ENCODE results near the gene APPBP2.
"Not testable (repeated sequence)": the region's sequence is repeated elsewhere in the genome, so short reads cannot be mapped to it uniquely, and the experiment has no call there.

Gene APPBP2, protein sequence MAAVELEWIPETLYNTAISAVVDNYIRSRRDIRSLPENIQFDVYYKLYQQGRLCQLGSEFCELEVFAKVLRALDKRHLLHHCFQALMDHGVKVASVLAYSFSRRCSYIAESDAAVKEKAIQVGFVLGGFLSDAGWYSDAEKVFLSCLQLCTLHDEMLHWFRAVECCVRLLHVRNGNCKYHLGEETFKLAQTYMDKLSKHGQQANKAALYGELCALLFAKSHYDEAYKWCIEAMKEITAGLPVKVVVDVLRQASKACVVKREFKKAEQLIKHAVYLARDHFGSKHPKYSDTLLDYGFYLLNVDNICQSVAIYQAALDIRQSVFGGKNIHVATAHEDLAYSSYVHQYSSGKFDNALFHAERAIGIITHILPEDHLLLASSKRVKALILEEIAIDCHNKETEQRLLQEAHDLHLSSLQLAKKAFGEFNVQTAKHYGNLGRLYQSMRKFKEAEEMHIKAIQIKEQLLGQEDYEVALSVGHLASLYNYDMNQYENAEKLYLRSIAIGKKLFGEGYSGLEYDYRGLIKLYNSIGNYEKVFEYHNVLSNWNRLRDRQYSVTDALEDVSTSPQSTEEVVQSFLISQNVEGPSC

GRCh38 chr17:60525685-60526514, at the start of gene APPBP2:
TSS of gene APPBP2 (minus strand) at chr17:60526242. CDS start at chr17:60525931, 311 bp downstream.
- peak; percentile 67 for DNase-seq

DNA sequence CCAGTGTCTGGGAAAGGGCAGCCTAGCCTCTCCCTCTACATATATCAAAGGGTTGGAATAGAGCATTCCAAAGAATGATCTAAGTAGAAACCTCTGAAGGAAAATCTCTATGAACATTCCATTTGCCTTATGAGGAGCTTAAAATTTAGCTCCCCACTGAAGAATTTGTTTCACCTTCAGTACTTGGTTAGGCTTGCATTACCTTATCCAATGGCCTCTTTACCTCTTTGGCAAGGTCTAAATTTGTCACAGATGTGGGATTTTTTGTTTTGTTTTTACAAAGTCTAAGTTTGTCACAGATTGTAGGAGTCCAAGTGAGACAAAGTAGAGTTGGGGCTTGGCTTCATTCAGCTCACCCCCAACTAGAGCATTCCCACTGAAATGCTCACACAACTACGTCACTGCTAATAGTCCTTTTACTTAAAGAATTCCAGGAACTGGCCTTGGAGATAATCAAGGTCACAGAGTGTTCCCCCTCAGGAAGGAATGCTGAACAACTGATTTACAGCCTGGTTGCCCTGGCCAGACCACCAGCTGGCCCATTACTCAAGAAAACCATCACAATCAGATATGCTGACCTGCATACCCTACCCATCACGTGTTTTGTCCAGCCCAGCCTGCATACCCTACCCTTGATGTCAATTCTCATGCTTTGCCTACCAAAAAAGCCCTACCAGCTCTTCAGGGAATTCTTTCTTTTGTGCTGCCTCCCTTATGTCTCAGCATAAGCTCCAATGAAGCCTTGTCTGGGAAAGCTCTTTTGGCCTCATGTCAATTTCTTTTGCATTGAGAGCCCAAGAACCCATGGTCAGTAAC, 47.4 kb upstream of the APPBP2 start:
- no peak for DNase-seq

- no peak for DNase-seq
Observed at GRCh38 chr17:60565233-60565632, 39.2 kb upstream of the APPBP2 start.

DNA sequence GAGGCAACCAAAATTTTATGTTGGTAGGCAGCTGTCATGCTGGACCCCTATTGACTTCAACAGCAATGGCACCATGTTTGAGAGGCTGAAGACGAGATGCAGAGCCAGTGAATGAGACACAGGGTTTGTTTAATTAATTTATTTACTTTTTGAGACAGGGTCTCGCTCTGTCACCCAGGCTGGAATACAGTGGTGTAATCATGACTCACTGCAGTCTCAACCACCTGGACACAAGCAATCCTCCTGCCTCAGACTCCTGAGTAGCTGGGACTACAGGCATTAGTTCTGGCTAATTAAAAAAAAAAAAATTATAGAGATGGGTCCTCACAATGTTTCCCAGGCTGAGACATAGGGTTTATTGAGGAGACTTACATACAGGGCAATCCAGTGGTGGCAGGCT, 37.7 kb upstream of the APPBP2 start:
- no peak for DNase-seq

DNA sequence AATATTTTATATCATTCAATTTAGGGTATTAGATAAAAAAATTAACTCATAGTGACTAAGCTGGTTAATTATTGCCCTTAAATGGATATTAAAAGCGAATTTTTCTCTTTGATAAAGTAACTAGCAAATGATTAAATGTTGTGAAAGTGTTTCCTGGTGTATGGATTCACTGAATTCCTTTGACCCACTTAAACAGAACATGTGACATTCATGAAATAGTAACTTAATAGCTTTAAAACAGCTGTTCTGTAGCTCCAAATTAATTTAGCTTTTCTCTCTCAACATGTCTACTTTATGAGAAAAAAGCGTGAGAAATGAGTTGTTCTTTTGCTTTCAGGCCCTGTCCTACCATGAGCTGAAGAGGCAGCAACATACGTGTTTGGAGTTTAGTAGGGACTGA, 36.4 kb upstream of the APPBP2 start:
- no peak for DNase-seq

- no peak for DNase-seq
Observed at GRCh38 chr17:60560860-60561257, 34.8 kb upstream of the APPBP2 start.

DNA sequence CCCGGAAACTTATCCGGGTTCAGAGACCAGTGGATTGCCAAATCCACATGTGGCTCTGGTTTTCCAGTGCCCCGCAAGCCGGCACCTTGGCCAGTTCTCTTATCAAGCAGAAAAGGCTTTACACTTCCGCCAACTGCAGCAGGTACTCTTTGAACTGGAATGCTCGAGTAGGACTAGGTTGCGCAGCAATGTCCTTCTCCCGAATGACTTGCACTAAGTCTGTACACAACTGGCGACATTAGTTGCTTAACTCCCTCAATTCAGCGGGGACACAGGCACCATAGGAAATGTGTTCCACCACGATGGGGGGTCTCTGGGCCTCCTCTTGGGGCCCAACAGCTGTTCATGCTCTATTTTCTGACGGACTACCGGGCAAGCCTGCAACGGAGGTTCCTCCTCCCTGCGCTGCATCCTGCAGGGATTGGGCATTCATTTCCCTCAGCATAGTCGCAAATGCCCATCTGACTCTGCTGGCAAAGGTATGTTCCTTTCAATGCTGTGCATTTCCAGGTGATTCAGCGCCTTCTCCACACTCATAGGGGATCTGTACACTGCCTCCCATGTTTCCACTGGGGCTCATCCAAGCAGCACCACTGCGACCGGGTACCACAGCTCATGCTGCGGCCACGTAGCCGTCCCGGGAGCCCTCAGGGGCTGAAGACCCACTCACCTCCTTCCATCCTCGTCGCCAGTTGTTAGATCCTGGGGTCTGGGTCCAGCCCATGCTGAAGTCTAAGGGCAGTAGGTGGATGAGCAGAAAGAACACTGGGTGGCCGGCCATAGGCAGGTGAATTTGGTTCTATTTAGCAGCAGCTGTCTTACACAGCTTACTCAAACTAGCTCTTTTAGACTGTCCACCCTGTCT, 34.2 kb upstream of the APPBP2 start:
- no peak for DNase-seq

- no peak for DNase-seq
Observed at GRCh38 chr17:60559659-60559994, 33.6 kb upstream of the APPBP2 start.

- no peak for DNase-seq
Observed at GRCh38 chr17:60557805-60558204, 31.8 kb upstream of the APPBP2 start.

DNA sequence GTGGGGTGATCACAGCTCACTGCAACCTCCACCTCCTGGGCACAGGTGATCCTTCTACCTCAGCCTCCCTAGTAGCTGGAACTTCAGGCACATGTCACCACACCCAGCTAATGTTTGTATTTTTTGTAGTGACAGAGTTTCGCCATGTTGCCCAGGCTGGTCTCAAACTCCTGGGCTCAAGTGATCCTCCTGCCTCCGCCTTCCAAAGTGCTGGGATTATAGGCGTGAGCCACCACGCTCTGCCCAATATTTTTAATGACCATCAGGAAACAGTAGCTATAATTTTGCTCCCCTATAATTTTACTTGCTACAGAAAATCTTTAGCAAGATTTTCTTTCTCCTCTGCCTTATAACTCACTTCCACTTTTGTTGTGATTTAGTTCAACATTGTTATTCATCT, 29.7 kb upstream of the APPBP2 start:
- no peak for DNase-seq

DNA sequence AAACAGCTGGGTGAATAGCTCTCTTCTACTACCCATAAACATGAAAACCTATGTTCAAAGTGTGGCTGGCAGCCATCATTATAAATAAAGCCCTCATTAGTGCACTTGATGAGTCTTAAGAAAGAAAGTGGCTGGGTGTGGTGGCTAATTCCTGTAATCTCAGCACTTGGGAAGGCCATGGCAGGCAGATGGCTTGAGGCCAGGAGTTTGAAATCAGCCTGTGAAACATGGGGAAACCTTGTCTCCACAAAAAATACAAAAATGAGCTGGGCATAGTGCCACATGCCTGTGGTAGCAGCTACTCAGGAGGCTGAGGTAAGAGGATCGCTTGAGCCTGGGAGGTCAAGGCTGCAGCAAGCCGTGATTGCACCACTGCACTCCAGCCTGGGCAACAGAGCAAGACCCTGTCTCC, 28.3 kb upstream of the APPBP2 start:
- no peak for DNase-seq

DNA sequence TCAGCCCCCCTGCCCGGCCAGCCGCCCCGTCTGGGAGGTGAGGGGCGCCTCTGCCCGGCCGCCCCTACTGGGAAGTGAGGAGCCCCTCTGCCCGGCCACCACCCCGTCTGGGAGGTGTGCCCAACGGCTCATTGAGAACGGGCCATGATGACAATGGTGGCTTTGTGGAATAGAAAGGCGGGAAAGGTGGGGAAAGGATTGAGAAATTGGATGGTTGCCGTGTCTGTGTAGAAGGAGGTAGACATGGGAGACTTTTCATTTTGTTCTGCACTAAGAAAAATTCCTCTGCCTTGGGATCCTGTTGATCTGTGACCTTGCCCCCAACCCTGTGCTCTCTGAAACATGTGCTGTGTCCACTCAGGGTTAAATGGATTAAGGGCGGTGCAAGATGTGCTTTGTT, 26.2 kb upstream of the APPBP2 start:
- not testable (repeated sequence) for DNase-seq

DNA sequence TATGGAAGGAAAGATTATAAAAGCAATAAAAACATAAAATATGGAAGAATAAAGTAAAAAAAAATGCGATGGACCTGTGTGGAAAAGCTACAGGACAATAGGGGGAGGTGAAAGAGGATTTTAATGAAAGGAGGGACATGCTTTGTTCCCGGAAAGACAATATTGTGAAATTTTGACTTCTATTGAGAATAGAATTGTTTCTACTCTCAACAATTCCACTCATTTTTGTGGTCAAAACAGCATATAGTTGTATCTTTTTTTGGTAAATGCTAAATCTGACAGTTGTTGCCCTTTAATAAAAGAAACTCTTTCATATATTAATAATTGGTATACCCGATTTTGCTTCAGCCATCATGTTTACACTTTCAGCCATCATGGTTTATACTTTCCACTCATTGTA, 22.9 kb upstream of the APPBP2 start:
- DNase-seq = no peak

- DNase-seq = no peak
Observed at GRCh38 chr17:60545465-60546191, 19.6 kb upstream of the APPBP2 start.

GRCh38 chr17:60542071-60542470, 16.0 kb upstream of the APPBP2 start:
- no peak for DNase-seq

DNA sequence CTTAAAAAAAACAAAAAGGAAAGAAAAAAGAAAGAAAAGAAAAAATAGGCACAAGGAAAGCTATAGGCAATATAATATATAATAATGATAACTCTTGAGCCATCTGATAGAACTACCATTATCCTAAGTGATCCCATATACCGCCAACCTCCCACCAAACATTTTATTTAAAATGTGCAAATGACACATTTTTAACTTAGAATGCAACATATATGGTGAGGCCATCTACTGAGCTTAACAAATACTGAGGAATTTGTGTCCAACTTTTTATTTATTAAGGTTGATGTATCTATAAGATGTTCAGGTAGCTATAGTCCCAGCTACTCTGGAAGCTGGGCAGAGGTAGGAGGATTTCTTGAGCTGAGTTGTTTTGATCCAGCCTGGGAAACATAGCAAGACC, 14.4 kb upstream of the APPBP2 start:
- no peak for DNase-seq

- DNase-seq = no peak
Observed at GRCh38 chr17:60539807-60540206, 13.8 kb upstream of the APPBP2 start.

DNA sequence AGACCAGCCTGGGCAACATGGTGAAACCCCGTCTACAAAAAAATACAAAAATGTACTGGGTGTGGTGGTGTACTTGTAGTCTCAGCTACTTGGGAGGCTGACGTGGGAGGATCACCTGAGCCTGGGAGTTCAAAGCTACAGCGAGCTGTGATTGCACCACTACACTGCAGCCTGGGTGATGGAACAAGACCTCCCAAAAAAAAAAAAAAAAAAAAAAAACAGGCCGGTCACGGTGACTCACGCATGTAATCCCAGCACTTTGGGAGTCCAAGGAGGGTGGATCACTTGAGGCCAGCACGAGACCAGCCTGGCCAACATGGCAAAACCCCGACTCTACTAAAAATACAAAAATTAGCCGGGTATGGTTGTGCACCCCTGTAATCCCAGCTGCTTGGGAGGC, 12.7 kb upstream of the APPBP2 start:
- no peak for DNase-seq

DNA sequence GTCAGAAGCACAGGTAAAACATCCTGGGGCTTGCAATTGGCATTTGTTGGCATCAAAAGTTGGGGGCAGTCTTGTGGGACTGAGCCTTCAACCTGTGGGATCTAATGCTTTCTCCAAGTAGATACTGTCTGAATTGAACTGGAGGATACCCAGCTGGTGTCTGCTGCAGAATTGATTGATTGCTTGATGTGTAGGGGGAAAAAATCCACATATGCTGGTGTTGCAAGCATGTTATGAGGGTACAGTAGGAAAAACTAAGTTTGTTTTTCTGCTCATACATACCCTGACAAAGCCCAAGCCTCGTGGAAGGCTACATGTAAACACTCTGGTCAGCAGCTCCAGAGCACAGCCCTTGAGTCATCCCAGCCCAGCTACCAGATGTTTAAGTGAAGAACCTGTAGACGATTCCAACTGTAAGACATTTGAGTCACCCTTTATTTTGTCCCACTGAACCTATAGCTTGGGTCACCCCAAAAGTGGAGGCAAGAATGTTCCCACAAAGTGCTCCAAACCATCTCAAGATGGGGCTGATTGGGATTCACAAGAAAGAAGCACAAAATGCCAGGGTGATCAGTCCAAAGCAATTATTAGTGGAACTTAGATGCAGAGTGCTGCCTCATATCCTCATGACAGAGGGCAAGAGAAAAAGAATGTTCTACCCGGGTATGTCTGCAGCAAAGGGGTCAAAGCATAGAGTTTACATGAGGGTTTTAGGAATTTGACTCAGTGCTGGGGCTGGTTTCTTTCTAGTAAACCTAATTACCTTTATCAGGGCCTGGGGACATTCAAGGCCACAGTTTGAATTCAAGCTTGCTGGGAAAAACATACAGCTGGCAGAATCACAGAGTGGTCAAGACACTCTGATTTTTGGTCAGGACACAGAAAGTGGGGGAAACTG, 9.6 kb upstream of the APPBP2 start:
- no peak for DNase-seq

DNA sequence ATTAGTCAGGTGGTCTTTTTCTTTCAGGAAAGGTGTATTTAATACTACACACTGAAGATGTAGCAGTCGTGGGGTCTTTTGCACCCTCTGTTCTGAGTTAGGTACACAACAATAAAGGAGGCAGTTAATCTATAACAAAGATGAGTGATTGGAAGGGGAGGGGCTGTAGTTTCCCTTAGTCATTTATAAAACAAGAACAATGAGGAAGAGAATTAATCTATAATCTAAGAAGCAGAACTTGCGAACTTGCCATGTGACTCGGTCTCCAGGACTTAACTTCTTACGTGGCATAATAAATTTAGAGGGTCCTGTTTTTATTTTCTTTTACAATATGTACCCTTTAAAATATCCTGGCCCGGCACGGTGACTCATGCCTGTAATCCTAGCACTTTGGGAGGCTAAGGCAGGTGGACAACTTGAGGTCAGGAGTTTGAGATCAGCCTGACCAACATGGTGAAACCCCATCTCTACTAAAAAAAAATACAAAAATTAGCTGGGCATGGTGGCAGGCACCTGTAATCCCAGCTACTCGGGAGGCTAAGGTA, 8.6 kb upstream of the APPBP2 start:
- DNase-seq = no peak
